ENCODE measurements around the gene FXYD6. TPM values are rescaled to one million over a fixed set of nuclear protein-coding genes. Genes with fewer than 3 reads are reported as not detected.

Gene FXYD6
- total and polyA plus RNA-seq, 4 donors, result 37.0 to 70.0 (median 43.9) TPM

DNA sequence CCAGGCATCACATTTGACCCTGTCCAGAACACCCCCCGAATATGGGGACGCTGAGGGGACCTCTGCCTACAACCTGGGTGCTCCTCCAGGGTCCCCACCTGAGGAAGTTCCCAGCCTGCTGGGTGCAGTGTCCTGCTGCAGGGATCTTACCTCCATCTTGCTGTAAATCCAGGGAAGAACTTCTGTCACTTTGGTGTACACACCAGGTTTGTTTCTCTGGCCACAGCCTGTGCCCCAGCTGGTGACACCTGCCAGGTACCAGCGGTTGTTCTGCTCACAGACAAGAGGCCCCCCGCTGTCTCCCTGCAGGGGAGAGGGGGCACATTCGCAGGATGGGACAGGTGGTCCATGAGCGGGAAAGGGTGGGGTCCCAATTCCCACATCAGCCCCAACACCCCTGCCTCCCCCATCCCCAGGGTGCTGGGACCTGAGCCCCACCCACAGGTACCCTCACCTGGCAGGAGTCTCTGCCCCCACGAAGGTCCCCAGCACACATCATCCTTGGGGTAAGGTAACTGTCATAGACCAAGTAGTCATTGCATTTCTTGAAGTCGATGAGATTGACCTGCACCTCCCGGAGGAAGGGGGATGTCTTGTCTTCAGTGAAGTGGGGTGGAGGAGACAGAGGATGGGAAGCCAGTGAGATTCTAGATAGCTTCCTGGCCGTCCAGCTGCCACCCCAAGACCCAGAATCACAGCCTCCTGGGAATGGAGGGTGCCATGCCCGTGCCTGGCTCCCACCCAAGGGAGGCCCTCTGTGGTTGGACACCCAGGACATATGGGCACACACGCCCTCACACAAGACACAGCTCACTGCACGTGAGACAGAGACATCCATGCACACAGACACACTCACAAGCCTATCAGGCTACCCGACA, 27.3 kb upstream of the FXYD6 start:
- TF ChIP-seq CTCF (IDR thresholded peaks at IDR 0.05; ENCODE audit: control extremely low read depth, extremely low read depth), result no peak
- H3K36me3 ChIP-seq (ENCODE audit: control insufficient read depth in 4 of 4, insufficient read depth in 4 of 4, low read length in 4 of 4), result no peaks in the 10 kb centered on the region
- 92% methylated on average over 14 of the region's 14 CpGs for WGBS, 2 donors

DNA sequence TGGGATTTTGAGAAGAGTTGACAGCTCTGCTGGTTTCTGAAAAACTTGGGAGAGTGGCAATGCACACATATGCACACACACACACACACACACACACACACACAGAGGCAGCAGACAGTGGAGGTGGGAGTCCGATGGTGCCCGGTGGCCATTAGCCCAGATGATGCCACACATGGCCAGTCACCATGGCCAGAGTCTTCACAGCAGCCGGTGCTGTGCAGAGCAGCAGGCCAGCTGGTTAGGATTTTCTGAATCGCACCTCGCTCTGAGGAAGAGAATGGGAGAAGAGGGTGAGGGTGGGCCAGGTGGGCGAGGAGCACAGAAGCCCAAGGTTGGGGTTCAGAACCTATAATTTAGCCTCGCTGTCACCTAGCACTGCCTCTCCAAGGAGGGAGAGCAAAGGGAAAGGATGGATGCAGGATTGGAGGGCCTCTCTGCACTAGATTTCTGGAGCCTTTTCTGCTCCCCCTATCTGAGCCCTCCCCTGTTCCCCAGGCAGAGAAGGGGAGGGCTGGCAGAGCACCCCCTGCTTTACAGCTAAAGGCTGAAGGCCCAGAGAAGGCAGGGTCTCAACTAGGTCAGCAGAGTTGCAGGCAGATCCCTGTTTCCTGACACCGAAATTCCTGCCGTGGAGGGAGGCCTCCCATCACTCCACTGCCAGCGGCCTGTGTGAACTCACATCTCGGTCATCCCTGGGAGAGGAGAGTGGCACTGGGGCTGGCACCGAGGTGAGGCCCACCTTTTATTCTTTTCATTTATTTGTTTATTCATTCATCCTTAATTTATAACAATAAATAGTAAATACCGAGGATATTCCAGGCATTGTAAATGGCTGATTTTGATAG, 25.8 kb upstream of the FXYD6 start:
- ATAC-seq (ENCODE audit: insufficient read depth, low FRiP score), result no peak
- no peak for TF ChIP-seq CTCF (IDR thresholded peaks at IDR 0.05; ENCODE audit: control extremely low read depth, extremely low read depth)
- 93 to 94% methylated on average over 13 of the region's 13 CpGs for WGBS, 2 donors
- Histone ChIP-seq H3K27ac (ENCODE audit: low read depth in 1 of 2, low read length in 1 of 2) (no peak overlapping the region), H3K9ac (ENCODE audit: insufficient read depth in 1 of 2, low read length in 2 of 2) (no peak overlapping the region), H3K9me3 (ENCODE audit: control insufficient read depth in 4 of 4, insufficient read depth in 3 of 4, low read length in 3 of 4) (no peaks in the 10 kb centered on the region), H3K4me3 (no peak overlapping the region), H3K36me3 (ENCODE audit: control insufficient read depth in 4 of 4, insufficient read depth in 4 of 4, low read length in 4 of 4) (no peaks in the 10 kb centered on the region), H3K27me3 (ENCODE audit: control insufficient read depth in 3 of 3, insufficient read depth in 3 of 3, low read length in 2 of 3) (no peaks in the 10 kb centered on the region), H3K4me1 (ENCODE audit: control insufficient read depth in 5 of 5, insufficient read depth in 5 of 5, low read length in 5 of 5) (peaks cover 0 to 3% (median 0%) of the 10 kb centered on the region in 5 donors)
- no peak for DNase-seq

More for the DNA sequence above, 27.3 kb upstream of the FXYD6 start:
- Histone ChIP-seq H3K27me3 (ENCODE audit: control insufficient read depth in 3 of 3, insufficient read depth in 3 of 3, low read length in 2 of 3) (no peaks in the 10 kb centered on the region), H3K9ac (ENCODE audit: insufficient read depth in 1 of 2, low read length in 2 of 2) (no peak overlapping the region), H3K4me1 (ENCODE audit: control insufficient read depth in 5 of 5, insufficient read depth in 5 of 5, low read length in 5 of 5) (no peaks in the 10 kb centered on the region), H3K27ac (ENCODE audit: low read depth in 1 of 2, low read length in 1 of 2) (no peak overlapping the region), H3K4me3 (no peak overlapping the region), H3K9me3 (ENCODE audit: control insufficient read depth in 4 of 4, insufficient read depth in 3 of 4, low read length in 3 of 4) (no peaks in the 10 kb centered on the region)
- DNase-seq (no peak), ATAC-seq (ENCODE audit: insufficient read depth, low FRiP score) (no peak)

GRCh38 chr11:117901601-117902000, 25.1 kb upstream of the FXYD6 start:
- no peak overlapping the region for H3K27ac ChIP-seq (ENCODE audit: low read depth in 1 of 2, low read length in 1 of 2)
- H3K9me3 ChIP-seq (ENCODE audit: control insufficient read depth in 4 of 4, insufficient read depth in 3 of 4, low read length in 3 of 4), result no peaks in the 10 kb centered on the region
- H3K4me1 ChIP-seq (ENCODE audit: control insufficient read depth in 5 of 5, insufficient read depth in 5 of 5, low read length in 5 of 5), result peaks cover 0 to 6% (median 0%) of the 10 kb centered on the region in 5 donors
- no peak overlapping the region for H3K4me3 ChIP-seq
- DNase-seq (no peak), ATAC-seq (ENCODE audit: insufficient read depth, low FRiP score) (no peak)
- H3K9ac ChIP-seq (ENCODE audit: insufficient read depth in 1 of 2, low read length in 2 of 2), result no peak overlapping the region
- no peaks in the 10 kb centered on the region for H3K27me3 ChIP-seq (ENCODE audit: control insufficient read depth in 3 of 3, insufficient read depth in 3 of 3, low read length in 2 of 3)
- no peaks in the 10 kb centered on the region for H3K36me3 ChIP-seq (ENCODE audit: control insufficient read depth in 4 of 4, insufficient read depth in 4 of 4, low read length in 4 of 4)
- TF ChIP-seq CTCF (IDR thresholded peaks at IDR 0.05; ENCODE audit: control extremely low read depth, extremely low read depth), result no peak
- 97% methylated on average over 9 of the region's 9 CpGs for WGBS, 2 donors
